Colon (tissue), 2 donors: ENCODE results near the gene AP2B1.

Experiments
- FAIRE-seq: peaks from 2 replicates; lab custom pipeline; 2012; peaks lifted over from hg19 to GRCh38; lab: Jason Lieb, UNC
- donor health status: control.
- donor health status: control.

The AP2B1 gene

GRCh38 chr17:35630530-35631148, 43.5 kb downstream of the AP2B1 start:
- no peak for FAIRE-seq

- no peak for FAIRE-seq
Measured at GRCh38 chr17:35641032-35641431, 53.9 kb downstream of the AP2B1 start.

GRCh38 chr17:35645923-35646322, 58.8 kb downstream of the AP2B1 start:
- no peak for FAIRE-seq

- no peak for FAIRE-seq
Measured at GRCh38 chr17:35651467-35651866, 64.3 kb downstream of the AP2B1 start.

- FAIRE-seq, result no peak
Measured at GRCh38 chr17:35653619-35654361, 66.7 kb downstream of the AP2B1 start.

- no peak for FAIRE-seq
Measured at GRCh38 chr17:35655303-35655702, 68.2 kb downstream of the AP2B1 start.

- no peak for FAIRE-seq
Measured at GRCh38 chr17:35660902-35661301, 73.8 kb downstream of the AP2B1 start.

GRCh38 chr17:35664685-35665084, 77.6 kb downstream of the AP2B1 start:
- FAIRE-seq, result no peak

- no peak for FAIRE-seq
Measured at GRCh38 chr17:35665662-35666061, 78.5 kb downstream of the AP2B1 start.

- FAIRE-seq, result no peak
Measured at GRCh38 chr17:35666070-35666469, 78.9 kb downstream of the AP2B1 start.

GRCh38 chr17:35666967-35667532, 79.9 kb downstream of the AP2B1 start:
- no peak for FAIRE-seq

GRCh38 chr17:35668802-35669201, 81.7 kb downstream of the AP2B1 start:
- FAIRE-seq, result no peak

- FAIRE-seq, result no peak
Measured at GRCh38 chr17:35674552-35674951, 87.4 kb downstream of the AP2B1 start.

GRCh38 chr17:35676441-35676840, 89.3 kb downstream of the AP2B1 start:
- FAIRE-seq, result no peak

- FAIRE-seq, result no peak
Measured at GRCh38 chr17:35679007-35679682, 92.0 kb downstream of the AP2B1 start.

- no peak for FAIRE-seq
Measured at GRCh38 chr17:35683591-35683990, 96.5 kb downstream of the AP2B1 start.

GRCh38 chr17:35684055-35684802, 97.1 kb downstream of the AP2B1 start:
- FAIRE-seq, result no peak

- FAIRE-seq, result no peak
Measured at GRCh38 chr17:35692512-35693210, 105.5 kb downstream of the AP2B1 start.

GRCh38 chr17:35693662-35694061, 106.5 kb downstream of the AP2B1 start:
- FAIRE-seq, result no peak

GRCh38 chr17:35694906-35695305, 107.8 kb downstream of the AP2B1 start:
- no peak for FAIRE-seq

GRCh38 chr17:35695613-35696012, 108.5 kb downstream of the AP2B1 start:
- no peak for FAIRE-seq

GRCh38 chr17:35698800-35699199, 111.7 kb downstream of the AP2B1 start:
- FAIRE-seq, result no peak
